NOMO-1 treated with dmso at 0.1 percent for 144 hours (cell line): Measurements from ENCODE around the gene FBXO45.
A peak's percentile ranks its signal among the peaks of the same experiment; 100 is the strongest.
"Not testable (repeated sequence)": the region's sequence is repeated elsewhere in the genome, so short reads cannot be mapped to it uniquely, and the experiment has no call there.

ENCODE experiments used
- DNase-seq: peaks from one replicate; lab custom pipeline; 2025; ENCODE audit not compliant: unreplicated experiment; lab: John Stamatoyannopoulos, UW

The FBXO45 gene

GRCh38 chr3:196555295-196555694 lies 13.2 kb upstream of the FBXO45 start:
- no peak for DNase-seq

- no peak for DNase-seq
Observed at GRCh38 chr3:196557236-196557635, 11.2 kb upstream of the FBXO45 start.

- DNase-seq = no peak
Observed at GRCh38 chr3:196558476-196558875, 10.0 kb upstream of the FBXO45 start.

GRCh38 chr3:196559826-196560225 lies 8.6 kb upstream of the FBXO45 start:
- DNase-seq = no peak

GRCh38 chr3:196563721-196564225 lies 4.7 kb upstream of the FBXO45 start:
- DNase-seq = no peak

- DNase-seq = no peak
Observed at GRCh38 chr3:196569003-196569516, 600 bp downstream of the FBXO45 start.

GRCh38 chr3:196570332-196570731 lies 1.9 kb downstream of the FBXO45 start:
- DNase-seq = not testable (repeated sequence)

- no peak for DNase-seq
Observed at GRCh38 chr3:196572389-196572788, 3.9 kb downstream of the FBXO45 start.

- DNase-seq = no peak
Observed at GRCh38 chr3:196585044-196585757, 16.7 kb downstream of the FBXO45 start.

GRCh38 chr3:196590279-196590678 lies 21.8 kb downstream of the FBXO45 start:
- DNase-seq = no peak

GRCh38 chr3:196596355-196596754 lies 27.9 kb downstream of the FBXO45 start:
- no peak for DNase-seq

- DNase-seq = not testable (repeated sequence)
Observed at GRCh38 chr3:196597971-196598733, 29.7 kb downstream of the FBXO45 start.

GRCh38 chr3:196599734-196600128 lies 31.3 kb downstream of the FBXO45 start:
- DNase-seq = no peak

GRCh38 chr3:196600359-196600758 lies 31.9 kb downstream of the FBXO45 start:
- DNase-seq = no peak

GRCh38 chr3:196602673-196603072 lies 34.2 kb downstream of the FBXO45 start:
- no peak for DNase-seq

- no peak for DNase-seq
Observed at GRCh38 chr3:196603683-196604082, 35.2 kb downstream of the FBXO45 start.

- no peak for DNase-seq
Observed at GRCh38 chr3:196604548-196604947, 36.1 kb downstream of the FBXO45 start.

- DNase-seq = no peak
Observed at GRCh38 chr3:196608693-196609092, 40.2 kb downstream of the FBXO45 start.

- peak; percentile 96 for DNase-seq
Observed at GRCh38 chr3:196609343-196609775, 40.9 kb downstream of the FBXO45 start.

- DNase-seq = peak; percentile 52
Observed at GRCh38 chr3:196609805-196610515, 41.5 kb downstream of the FBXO45 start.

- no peak for DNase-seq
Observed at GRCh38 chr3:196611761-196612483, 43.5 kb downstream of the FBXO45 start.
